Stimulated activated CD8-positive, alpha-beta memory T cell treated with anti-CD3 and anti-CD28 coated beads, Interleukin-2, amount 100 ng/mL, for 1 hour (primary cell): Measurements from ENCODE around the gene C7orf25.

Experiments used
- DNase-seq, 2 donors: peaks; one replicate each; pipeline ENCODE4 v3.0.0-alpha.2; 2020; ENCODE audit warnings: low read depth in 2 of 2

C7orf25 gene

GRCh38 chr7:42911454-42912447 lies at the start of gene C7orf25:
Gene C7orf25, minus strand, starts transcription at chr7:42912070. Its CDS starts 1,170 bp downstream, at chr7:42910900.
- DNase-seq = peak; percentile 91 to 93

GRCh38 chr7:42961170-42961569 lies 49.3 kb upstream of the C7orf25 start:
- DNase-seq = no peak

- no peak for DNase-seq
Observed at GRCh38 chr7:42960762-42961161, 48.9 kb upstream of the C7orf25 start.

GRCh38 chr7:42959549-42959948 lies 47.7 kb upstream of the C7orf25 start:
- DNase-seq = no peak

- no peak for DNase-seq
Observed at GRCh38 chr7:42956062-42956461, 44.2 kb upstream of the C7orf25 start.

- no peak for DNase-seq
Observed at GRCh38 chr7:42953994-42954393, 42.1 kb upstream of the C7orf25 start.

GRCh38 chr7:42952328-42952727 lies 40.5 kb upstream of the C7orf25 start:
- DNase-seq = no peak

- DNase-seq = no peak
Observed at GRCh38 chr7:42950417-42950816, 38.5 kb upstream of the C7orf25 start.

- no peak for DNase-seq
Observed at GRCh38 chr7:42947521-42947920, 35.7 kb upstream of the C7orf25 start.

GRCh38 chr7:42946627-42946950 lies 34.7 kb upstream of the C7orf25 start:
- no peak for DNase-seq

GRCh38 chr7:42945821-42946626 lies 34.2 kb upstream of the C7orf25 start:
- DNase-seq = no peak

GRCh38 chr7:42940985-42941847 lies 29.3 kb upstream of the C7orf25 start:
- peak; percentile 38 to 55 for DNase-seq

GRCh38 chr7:42939457-42940240 lies 27.8 kb upstream of the C7orf25 start:
- no peak for DNase-seq

GRCh38 chr7:42935861-42936260 lies 24.0 kb upstream of the C7orf25 start:
- DNase-seq = no peak

GRCh38 chr7:42934291-42934690 lies 22.4 kb upstream of the C7orf25 start:
- no peak for DNase-seq

- DNase-seq = no peak
Observed at GRCh38 chr7:42932811-42933591, 21.1 kb upstream of the C7orf25 start.

- peak; percentile 82 to 89 for DNase-seq
Observed at GRCh38 chr7:42931834-42932651, 20.2 kb upstream of the C7orf25 start, which contains the start of the genes MRPL32 and PSMA2. Gene MRPL32, plus strand, starts transcription at chr7:42932376. Its CDS starts 11 bp downstream, at chr7:42932387. Gene PSMA2, minus strand, starts transcription at chr7:42932174. Its CDS starts 16 bp downstream, at chr7:42932158.

- DNase-seq = no peak
Observed at GRCh38 chr7:42931447-42931833, 19.6 kb upstream of the C7orf25 start.

GRCh38 chr7:42930889-42931288 lies 19.0 kb upstream of the C7orf25 start:
- DNase-seq = no peak
